Endodermal cell (in vitro differentiated cells): ENCODE measurements around the gene RASAL2. TPM values are rescaled to one million over a fixed set of nuclear protein-coding genes. Genes with fewer than 3 reads are reported as not detected.

Experiments used
- DNase-seq: peaks from one replicate; pipeline ENCODE4 v3.0.0-alpha.2; 2017
- H3K27ac ChIP-seq: 2 replicates; pipeline ENCODE4 v1.5.1; 2013; ENCODE audit warnings: mild to moderate bottlenecking, low read depth, low read length, moderate library complexity
- H3K27me3 ChIP-seq: 2 replicates; pipeline ENCODE4 v1.6.1; 2013; ENCODE audit warnings: mild to moderate bottlenecking, low read length, moderate library complexity; ENCODE audit not compliant: insufficient read depth, control insufficient read depth, poor library complexity, severe bottlenecking
- H3K36me3 ChIP-seq: 2 replicates; pipeline ENCODE4 v1.7.0; 2013; ENCODE audit warnings: mild to moderate bottlenecking, low read length, moderate library complexity; ENCODE audit not compliant: control insufficient read depth, insufficient read depth
- H3K4me1 ChIP-seq: one replicate; pipeline ENCODE4 v1.7.0; 2013; ENCODE audit warnings: low read length; ENCODE audit not compliant: control insufficient read depth, insufficient read depth
- H3K4me3 ChIP-seq: 2 replicates; pipeline ENCODE4 v1.5.1; 2013; ENCODE audit warnings: mild to moderate bottlenecking, low read length, moderate library complexity
- H3K9ac ChIP-seq: 2 replicates; pipeline ENCODE4 v1.6.1; 2013; ENCODE audit warnings: mild to moderate bottlenecking, low read length, moderate library complexity; ENCODE audit not compliant: poor library complexity, severe bottlenecking; ENCODE audit errors: extremely low read depth
- H3K9me3 ChIP-seq: 2 replicates; pipeline ENCODE4 v1.6.1; 2013; ENCODE audit warnings: mild to moderate bottlenecking, low read length, moderate library complexity; ENCODE audit not compliant: control insufficient read depth
- H3K27ac Mint-ChIP-seq: 2 replicates; pipeline ENCODE4 v1.8.0; 2020; ENCODE audit warnings: mixed read lengths
- H3K27me3 Mint-ChIP-seq: 2 replicates; pipeline ENCODE4 v1.8.0; 2021; ENCODE audit warnings: mild to moderate bottlenecking, mixed read lengths; ENCODE audit not compliant: insufficient read depth
- H3K36me3 Mint-ChIP-seq: 2 replicates; pipeline ENCODE4 v1.8.0; 2020; ENCODE audit warnings: low read depth, mixed read lengths
- H3K4me1 Mint-ChIP-seq: 2 replicates; pipeline ENCODE4 v1.8.0; 2020; ENCODE audit warnings: mixed read lengths
- H3K4me3 Mint-ChIP-seq: 2 replicates; pipeline ENCODE4 v1.8.0; 2020; ENCODE audit warnings: mild to moderate bottlenecking, moderate library complexity, mixed read lengths
- H3K9me3 Mint-ChIP-seq: 2 replicates; pipeline ENCODE4 v1.8.0; 2020; ENCODE audit warnings: mild to moderate bottlenecking, mixed read lengths
- WGBS, 2 experiments: methylation state at CpG; one replicate each; pipeline versions ENCODE4 v1.1.5 to v1.1.7; 2013; ENCODE audit warnings: missing lambda C conversion rate in 2 of 2, mixed read lengths in 1 of 2; ENCODE audit not compliant: insufficient coverage in 1 of 2, insufficient read length in 1 of 2; 5-methylcytosine and 5-hydroxymethylcytosine counted together
- total RNA-seq, 2 donors: library from RNA; stranded (reverse); fragmentation: NEBNext Ultra II Directional in 1 of 2; extraction: Animal tissue kit (Norgen Biotek cat#: 25700) in 1 of 2; gene quantifications; 2 replicates in 1 of 2; 3 replicates in 1 of 2; pipeline ENCODE4 v1.2.1, GENCODE V29; 2021
- TF ChIP-seq, protein P1 (sequence below): fragments of 200-600 bp; sonication (generic); conservative IDR thresholded peaks from 2 replicates; pipeline ENCODE4 v1.5.0; 2021; ENCODE audit warnings: antibody characterized with exemption, mild to moderate bottlenecking

RASAL2 gene
- total RNA-seq, 2 donors from 2014 or later = 21.8 to 22.1 TPM

DNA sequence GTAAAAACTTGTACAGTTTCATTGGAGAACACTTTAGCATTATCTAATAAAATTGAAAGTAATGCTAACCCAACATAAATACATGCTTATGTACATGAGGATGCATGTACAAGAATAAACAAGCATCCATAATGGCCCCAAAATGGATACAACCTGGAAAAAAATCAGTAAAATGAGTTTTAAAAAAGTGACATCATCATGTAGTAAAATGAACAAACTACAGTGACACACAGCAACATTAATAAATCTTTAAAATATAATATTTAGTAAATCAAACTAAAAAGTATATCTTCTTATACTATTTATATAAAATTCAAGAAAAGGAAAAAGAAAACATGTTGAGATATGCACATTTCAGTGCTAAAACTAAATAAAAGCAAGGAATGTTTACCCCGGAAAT is 262.4 kb downstream of the RASAL2 start:
- Histone ChIP-seq H3K27ac (no peak overlapping the region), H3K4me1 (peaks cover 6% of the 10 kb centered on the region), H3K4me3 (no peak overlapping the region), H3K9ac (no peak overlapping the region), H3K36me3 (no peaks in the 10 kb centered on the region), H3K27me3 (no peaks in the 10 kb centered on the region), H3K9me3 (peaks cover 20% of the 10 kb centered on the region)
- TF ChIP-seq, protein P1, sequence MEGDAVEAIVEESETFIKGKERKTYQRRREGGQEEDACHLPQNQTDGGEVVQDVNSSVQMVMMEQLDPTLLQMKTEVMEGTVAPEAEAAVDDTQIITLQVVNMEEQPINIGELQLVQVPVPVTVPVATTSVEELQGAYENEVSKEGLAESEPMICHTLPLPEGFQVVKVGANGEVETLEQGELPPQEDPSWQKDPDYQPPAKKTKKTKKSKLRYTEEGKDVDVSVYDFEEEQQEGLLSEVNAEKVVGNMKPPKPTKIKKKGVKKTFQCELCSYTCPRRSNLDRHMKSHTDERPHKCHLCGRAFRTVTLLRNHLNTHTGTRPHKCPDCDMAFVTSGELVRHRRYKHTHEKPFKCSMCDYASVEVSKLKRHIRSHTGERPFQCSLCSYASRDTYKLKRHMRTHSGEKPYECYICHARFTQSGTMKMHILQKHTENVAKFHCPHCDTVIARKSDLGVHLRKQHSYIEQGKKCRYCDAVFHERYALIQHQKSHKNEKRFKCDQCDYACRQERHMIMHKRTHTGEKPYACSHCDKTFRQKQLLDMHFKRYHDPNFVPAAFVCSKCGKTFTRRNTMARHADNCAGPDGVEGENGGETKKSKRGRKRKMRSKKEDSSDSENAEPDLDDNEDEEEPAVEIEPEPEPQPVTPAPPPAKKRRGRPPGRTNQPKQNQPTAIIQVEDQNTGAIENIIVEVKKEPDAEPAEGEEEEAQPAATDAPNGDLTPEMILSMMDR = no peak
- Mint-ChIP-seq H3K27me3 (no peaks in the 10 kb centered on the region), H3K4me3 (no peak overlapping the region), H3K4me1 (peaks cover 11% of the 10 kb centered on the region), H3K9me3 (peaks cover 25% of the 10 kb centered on the region), H3K27ac (no peak overlapping the region), H3K36me3 (peaks cover 17% of the 10 kb centered on the region)
- no peak for DNase-seq
- 93 to 100% methylated on average over 1 of the region's 1 CpG for WGBS, 2 experiments

DNA sequence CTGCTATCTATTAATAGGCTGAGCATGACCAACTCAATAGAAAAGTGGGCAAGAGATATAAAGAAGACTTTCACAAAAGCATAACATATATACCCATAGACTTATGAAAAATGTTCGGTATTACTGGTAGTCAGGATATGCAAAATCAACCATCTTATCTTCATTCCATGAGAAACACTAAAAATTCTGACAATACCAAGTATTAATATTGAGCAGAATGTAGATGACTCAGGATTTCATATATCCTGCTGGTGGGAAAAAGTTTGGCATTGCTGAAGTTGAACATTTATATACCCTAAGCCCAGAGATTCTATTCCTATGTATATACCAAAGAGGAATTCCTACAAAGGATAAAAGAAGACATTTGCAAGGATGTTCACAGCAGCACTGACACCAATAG is 264.6 kb downstream of the RASAL2 start:
- Histone ChIP-seq H3K9ac (no peak overlapping the region), H3K4me1 (peaks cover 6% of the 10 kb centered on the region), H3K27ac (no peak overlapping the region), H3K36me3 (no peaks in the 10 kb centered on the region), H3K9me3 (peaks cover 27% of the 10 kb centered on the region), H3K27me3 (no peaks in the 10 kb centered on the region), H3K4me3 (no peak overlapping the region)
- Mint-ChIP-seq H3K9me3 (peaks cover 21% of the 10 kb centered on the region), H3K4me3 (no peak overlapping the region), H3K27me3 (no peaks in the 10 kb centered on the region), H3K36me3 (peaks cover 16% of the 10 kb centered on the region), H3K27ac (no peak overlapping the region), H3K4me1 (peaks cover 11% of the 10 kb centered on the region)
- TF ChIP-seq, protein P1 = no peak
- no peak for DNase-seq
- 89 to 100% methylated on average over 1 of the region's 1 CpG for WGBS, 2 experiments

DNA sequence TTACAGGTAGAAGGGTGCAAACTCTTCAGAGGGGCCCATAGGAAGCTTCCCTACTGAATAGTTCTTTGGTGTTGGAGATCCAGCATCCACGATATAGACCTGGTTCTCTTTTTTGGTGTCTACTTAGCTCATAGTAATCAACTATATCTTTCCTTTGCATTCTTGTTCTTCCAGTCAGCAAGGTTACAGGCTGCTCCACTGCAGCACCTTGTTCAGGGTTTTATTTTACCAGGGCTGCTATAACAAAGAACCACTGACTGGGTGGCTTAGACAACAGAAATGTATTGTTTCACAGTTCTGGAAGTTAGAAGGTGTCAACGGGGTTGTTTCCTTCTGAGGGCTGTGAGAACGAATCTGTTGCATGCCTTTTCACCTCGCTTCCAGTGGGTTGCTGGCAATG is 266.5 kb downstream of the RASAL2 start:
- Histone ChIP-seq H3K4me3 (no peak overlapping the region), H3K9me3 (peaks cover 24% of the 10 kb centered on the region), H3K27me3 (no peaks in the 10 kb centered on the region), H3K27ac (no peak overlapping the region), H3K9ac (no peak overlapping the region), H3K36me3 (no peaks in the 10 kb centered on the region), H3K4me1 (peaks cover 11% of the 10 kb centered on the region)
- DNase-seq = no peak
- H3K4me3 Mint-ChIP-seq = no peak overlapping the region
- no peaks in the 10 kb centered on the region for H3K27me3 Mint-ChIP-seq
- TF ChIP-seq, protein P1 = no peak
- peaks cover 19% of the 10 kb centered on the region for H3K4me1 Mint-ChIP-seq
- H3K27ac Mint-ChIP-seq = no peak overlapping the region
- peaks cover 18% of the 10 kb centered on the region for H3K9me3 Mint-ChIP-seq
- peaks cover 16% of the 10 kb centered on the region for H3K36me3 Mint-ChIP-seq
- 83 to 91% methylated on average over 3 to 4 of the region's 4 CpGs for WGBS, 2 experiments
